NCI-H146 treated with DMSO at 0.1 percent for 48 hours (cell line): ENCODE data around the gene RAD51B.
"Not testable (repeated sequence)": the region's sequence is repeated elsewhere in the genome, so short reads cannot be mapped to it uniquely, and the experiment has no call there.

Experiments used
- DNase-seq: peaks from one replicate; lab custom pipeline; 2025; ENCODE audit not compliant: unreplicated experiment; lab: John Stamatoyannopoulos, UW

The RAD51B gene

DNA sequence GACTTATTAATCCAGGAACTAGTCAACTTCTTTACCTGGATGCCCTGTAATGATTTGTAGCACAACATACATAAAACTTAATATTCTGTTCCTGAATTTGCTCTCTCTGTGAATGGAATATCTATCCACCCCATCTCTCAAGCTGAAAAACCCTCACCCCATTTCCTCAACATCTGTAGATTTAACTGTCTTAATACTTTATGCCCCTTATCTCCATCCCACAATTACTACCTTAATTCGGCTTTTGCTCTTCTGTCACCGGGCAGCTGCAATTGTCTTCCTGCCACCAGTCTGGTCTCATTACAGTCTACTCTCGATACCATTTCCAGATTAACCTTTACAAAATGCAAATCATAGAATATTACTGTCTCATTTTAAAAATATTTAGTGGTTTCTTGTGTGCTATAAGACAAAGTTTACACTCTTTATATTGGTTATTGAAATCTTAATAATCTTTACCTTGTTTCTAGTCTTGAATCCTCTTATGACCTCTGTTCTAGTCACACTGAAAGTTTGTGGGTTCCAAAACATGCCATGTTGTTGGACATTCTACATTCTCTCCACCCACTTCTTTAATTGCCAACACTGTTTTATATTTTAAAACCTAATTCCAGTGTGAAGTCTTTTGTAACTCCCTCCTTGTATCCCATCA lies 347.3 kb downstream of the RAD51B start:
- DNase-seq = no peak

DNA sequence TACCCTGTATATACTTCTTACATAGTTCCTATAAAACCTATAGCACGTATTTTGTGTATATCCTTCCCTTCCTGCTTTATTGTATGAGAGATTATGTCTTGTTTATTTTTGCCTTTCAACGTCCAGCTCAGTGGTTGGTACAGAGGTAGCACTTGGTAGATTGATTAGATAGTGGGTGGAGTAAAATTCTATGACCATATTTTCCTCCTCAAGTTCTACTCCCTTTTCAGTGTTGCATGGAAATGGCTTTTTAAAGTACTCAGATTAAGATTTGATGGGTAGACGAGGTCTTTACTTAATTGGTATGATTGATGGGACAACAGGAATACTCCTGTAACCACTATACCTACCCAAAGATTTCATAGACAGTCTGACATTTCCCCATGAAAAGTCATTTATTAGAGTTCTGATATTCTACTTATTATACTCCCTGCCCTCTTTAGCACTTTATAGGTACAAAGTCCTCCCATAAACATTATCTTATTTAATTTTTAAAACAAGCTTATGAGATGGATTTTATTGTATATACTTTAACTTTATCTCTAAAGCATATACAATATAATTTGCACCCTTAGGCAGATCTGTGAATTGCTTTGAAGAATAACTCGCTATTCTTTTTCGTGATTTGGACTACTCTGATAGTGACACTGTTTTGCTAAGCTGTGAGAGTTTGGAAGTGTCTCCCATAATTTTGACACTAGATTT lies 348.0 kb downstream of the RAD51B start:
- no peak for DNase-seq

DNA sequence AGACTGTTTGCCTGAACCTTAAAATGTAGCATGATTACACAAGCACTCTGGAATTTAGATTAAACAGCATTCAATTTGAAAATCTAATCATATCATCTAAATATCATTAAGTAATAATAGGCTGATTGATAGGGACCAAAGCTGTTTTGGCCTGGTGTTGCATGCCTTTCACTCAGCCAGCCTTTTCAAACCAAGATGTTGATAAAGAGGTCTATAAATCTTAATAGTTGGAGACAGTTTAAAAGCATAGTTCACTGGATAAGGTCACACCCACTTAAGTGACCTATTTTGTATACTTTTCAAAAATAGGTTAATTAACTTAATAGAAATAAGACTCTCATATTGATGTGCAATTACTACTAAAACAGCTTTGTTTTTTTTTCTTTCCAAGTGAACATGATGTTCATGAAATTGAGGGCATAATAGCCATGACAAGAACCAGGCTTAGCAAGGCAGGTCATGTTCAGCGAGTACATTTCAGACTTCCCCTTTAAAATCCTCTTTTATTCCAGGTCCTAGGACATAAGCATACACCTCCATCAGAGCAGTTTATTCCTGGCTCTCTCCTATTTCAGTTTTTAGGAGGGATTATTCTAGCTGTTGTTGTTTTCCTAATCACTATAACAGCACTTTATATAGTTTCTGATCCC lies 349.0 kb downstream of the RAD51B start:
- DNase-seq = no peak

DNA sequence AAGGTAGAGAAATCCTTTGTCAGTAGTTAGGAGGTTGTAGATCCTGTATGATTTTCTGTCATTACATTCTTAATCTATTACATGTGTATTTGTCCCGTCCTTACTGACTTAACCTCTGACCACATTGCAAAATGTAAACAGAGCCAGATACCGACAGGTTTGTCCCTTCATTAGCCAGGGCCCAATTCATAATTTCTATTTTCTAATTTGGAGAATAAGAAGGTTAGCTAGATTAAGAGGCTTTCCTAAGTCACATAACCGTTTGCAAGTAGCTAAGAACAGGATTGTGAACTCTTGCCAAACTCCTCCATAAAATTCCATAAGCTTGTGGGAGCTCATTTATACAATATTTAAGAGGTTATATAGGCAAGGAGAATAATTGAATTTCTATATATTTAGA lies 352.6 kb downstream of the RAD51B start:
- no peak for DNase-seq

- no peak for DNase-seq
Measured at GRCh38 chr14:68172627-68173026, 353.0 kb downstream of the RAD51B start.

- no peak for DNase-seq
Measured at GRCh38 chr14:68173227-68173972, 353.8 kb downstream of the RAD51B start.

DNA sequence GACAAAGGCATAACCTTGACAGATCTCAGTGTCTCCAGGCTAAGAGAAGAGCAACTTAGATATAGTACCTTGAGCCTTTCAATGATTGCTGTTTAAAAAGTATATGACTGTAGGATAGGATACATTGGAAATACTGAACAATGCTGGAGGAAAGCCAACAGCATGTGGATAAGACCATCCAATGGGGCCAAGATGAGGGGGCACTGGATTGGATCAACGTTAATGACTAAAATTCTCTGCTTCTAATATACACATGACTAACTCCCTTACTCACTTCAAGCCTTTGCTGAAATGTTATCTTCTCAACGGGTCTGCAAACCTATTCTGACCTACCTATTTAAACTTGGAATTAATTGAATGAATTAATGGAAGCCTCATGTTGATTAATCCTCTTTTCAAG lies 354.9 kb downstream of the RAD51B start:
- DNase-seq = no peak

GRCh38 chr14:68176687-68177086 lies 357.1 kb downstream of the RAD51B start:
- DNase-seq = no peak

DNA sequence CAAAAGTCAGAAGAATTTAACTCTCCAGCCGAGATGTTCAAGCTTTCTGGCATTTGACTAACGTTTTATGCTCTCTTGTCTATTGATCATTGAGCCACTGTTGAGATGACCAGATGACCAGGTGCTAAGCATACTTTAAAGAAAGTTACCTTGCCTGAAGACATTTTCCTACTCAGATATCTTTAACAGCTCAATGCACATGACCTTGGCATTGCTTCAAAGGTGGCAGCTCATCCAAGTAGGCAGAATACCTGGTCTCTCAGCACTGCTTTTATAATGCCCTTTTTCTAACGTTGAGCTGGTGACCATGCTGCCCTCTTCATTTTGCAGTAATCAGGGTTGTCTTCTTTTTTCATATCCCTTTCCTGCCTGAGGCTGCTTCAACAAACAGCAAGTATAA lies 358.1 kb downstream of the RAD51B start:
- DNase-seq = no peak

DNA sequence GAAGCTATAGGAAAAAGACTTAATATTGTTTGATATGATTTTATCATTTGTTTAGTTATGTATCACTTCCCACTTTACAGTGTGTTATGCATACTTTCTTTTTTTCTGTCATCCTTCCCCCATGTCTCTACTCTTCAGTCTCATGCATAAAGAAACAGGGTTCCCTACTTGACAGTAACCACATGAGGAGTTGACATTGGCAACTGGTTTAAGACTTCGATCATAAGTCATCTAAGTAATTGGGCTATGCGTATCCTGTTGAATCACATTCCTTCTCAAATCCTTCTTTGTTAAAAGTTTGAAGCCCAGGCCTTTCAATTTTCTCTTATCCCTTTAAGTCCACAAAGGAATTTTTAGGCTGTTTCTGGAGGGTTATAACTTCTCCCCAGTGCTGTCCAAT lies 358.7 kb downstream of the RAD51B start:
- no peak for DNase-seq

- no peak for DNase-seq
Measured at GRCh38 chr14:68181519-68182326, 362.1 kb downstream of the RAD51B start.

- no peak for DNase-seq
Measured at GRCh38 chr14:68182492-68182891, 362.9 kb downstream of the RAD51B start.

DNA sequence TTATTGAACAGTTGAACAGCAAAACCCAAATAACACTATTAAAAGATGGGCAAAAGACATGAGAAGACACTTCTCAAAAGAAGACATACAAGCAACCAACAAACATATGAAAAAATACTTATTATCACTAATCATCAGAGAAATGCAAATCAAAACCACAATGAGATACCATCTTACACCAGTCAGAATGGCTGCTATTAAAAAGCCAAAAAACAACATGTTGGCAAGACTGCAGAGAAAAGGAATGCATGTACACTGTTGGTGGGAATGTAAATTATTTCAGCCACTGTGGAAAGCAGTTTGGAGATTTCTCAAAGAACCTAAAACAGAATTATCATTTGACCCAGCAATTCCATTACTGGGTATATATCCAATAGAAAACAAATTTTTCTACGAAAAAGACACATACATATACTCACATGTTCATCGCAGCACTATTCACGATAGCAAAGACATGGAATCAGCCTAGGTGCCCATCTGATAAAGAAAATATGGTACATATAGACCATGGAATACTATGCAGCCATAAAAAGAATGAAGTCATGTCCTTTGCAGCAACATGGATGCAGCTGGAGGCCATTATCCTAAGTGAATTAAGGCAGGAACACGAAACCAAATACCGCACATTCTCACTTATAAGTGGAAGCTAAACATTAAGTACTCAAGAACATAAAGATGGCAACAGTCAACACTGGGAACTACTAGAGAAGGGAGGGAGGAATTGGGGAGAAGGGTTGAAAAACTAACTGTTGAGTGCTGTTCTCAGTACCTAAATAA lies 367.1 kb downstream of the RAD51B start:
- not testable (repeated sequence) for DNase-seq

- no peak for DNase-seq
Measured at GRCh38 chr14:68188174-68188573, 368.6 kb downstream of the RAD51B start.

DNA sequence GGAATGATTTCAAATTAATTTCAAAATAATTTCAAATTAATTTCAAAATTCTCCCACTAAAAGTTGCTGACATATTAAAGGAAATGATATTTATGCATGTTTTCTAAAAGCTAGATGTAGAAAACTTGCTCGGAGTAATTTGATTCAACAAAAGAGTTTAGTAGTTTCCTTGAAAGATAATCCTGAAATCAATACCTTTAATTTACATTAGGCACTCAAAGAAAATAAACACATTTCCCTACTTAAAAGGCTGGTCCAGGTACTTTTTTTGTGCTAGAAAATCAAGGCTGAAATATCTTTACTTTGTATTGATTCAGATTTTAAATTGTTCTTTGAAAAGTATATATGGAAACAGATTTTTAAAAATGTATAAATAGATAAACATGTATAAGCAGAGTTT lies 370.5 kb downstream of the RAD51B start:
- no peak for DNase-seq

- DNase-seq = peak; percentile 14
Measured at GRCh38 chr14:68191567-68192321, 372.2 kb downstream of the RAD51B start.

DNA sequence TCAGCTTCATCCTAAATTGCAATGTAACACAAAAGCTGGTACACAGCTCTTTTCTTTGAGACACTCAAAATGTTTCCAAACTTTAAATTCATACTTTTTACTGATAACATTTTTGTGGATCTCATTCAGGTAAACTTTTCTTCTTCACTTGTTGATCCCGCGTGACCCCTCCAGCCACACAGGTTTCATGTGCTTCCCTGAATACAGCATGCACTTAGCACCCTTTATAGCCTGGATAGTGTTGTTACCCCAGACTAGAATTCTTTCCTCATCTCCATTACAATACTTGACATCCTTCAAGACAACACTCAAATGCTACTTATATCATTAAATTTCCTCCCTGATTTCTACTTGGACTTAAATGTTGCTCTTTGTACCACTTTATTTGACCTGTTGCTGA lies 373.4 kb downstream of the RAD51B start:
- no peak for DNase-seq

- DNase-seq = no peak
Measured at GRCh38 chr14:68193970-68194681, 374.5 kb downstream of the RAD51B start.

DNA sequence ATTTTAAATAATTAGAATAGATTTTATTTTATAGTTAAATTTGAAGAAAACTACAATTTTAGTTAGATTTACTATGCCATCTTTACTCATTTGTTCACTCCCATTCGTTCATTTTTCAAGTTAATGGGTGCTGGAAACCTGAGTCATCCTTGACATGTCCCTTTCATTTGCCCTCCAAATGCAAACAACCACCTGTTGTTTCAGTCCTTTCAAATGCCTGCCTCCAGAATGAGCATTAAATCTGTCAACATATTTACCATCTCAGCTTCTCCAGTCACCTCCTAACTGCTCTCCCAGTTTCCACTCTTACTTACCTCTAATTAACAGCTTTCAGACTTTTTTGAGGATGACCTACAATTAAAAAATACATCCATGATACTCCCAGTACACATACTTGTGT lies 375.5 kb downstream of the RAD51B start:
- peak; percentile 67 for DNase-seq
